HEK293 (cell line): ENCODE measurements around the gene NAT14.

ENCODE experiments used
- CTCF ChIA-PET: fragments of 350-600 bp; formaldehyde crosslinking; extraction: SDS; loops from one replicate; lab custom pipeline; 2021; ENCODE audit warnings: antibody characterized with exemption; lab: Yijun Ruan, JAX
- POLR2A ChIA-PET: fragments of 300-600 bp; formaldehyde crosslinking; extraction: SDS; loops from one replicate; lab custom pipeline; 2020; ENCODE audit warnings: antibody characterized with exemption, inconsistent platforms; lab: Yijun Ruan, JAX
- H3K27ac ChIP-seq: fragments of 200-500 bp; sonication (Bioruptor generic); 2 replicates; pipeline ENCODE4 v1.5.1; 2014; ENCODE audit warnings: low read depth, low read length, control low read depth, inconsistent platforms; ENCODE audit errors: extremely low read depth
- H3K36me3 ChIP-seq, 2 experiments: fragments of 200-500 bp in 1 of 2; sonication (Bioruptor generic) in 1 of 2; 1 replicate in 1 of 2; 2 replicates in 1 of 2; pipeline ENCODE4 v1.5.1; 2014 to 2017; ENCODE audit warnings: inconsistent platforms in 2 of 2, low read length in 2 of 2; ENCODE audit not compliant: control insufficient read depth in 2 of 2, insufficient read depth in 1 of 2
- H3K4me1 ChIP-seq: fragments of 200-500 bp; sonication (Bioruptor generic); 2 replicates; pipeline ENCODE4 v1.5.1; 2014; ENCODE audit warnings: mild to moderate bottlenecking, low read length, inconsistent platforms; ENCODE audit not compliant: control insufficient read depth, insufficient read depth
- H3K4me3 ChIP-seq: 2 replicates; pipeline ENCODE4 v1.5.1; 2011; ENCODE audit warnings: low read depth, mild to moderate bottlenecking, control low read depth, low read length, moderate library complexity
- H3K9me3 ChIP-seq: fragments of 200-500 bp; sonication (Bioruptor generic); 2 replicates; pipeline ENCODE4 v1.5.1; 2014; ENCODE audit warnings: low read depth, low read length, inconsistent platforms; ENCODE audit not compliant: control insufficient read depth, insufficient read depth
- GLIS1 ChIP-seq: fragments of 450-650 bp; formaldehyde crosslinking; IDR thresholded peaks from 2 replicates; pipeline ENCODE4 v1.5.1; 2016; ENCODE audit warnings: missing biosample characterization, missing genetic modification characterization
- INSM2 ChIP-seq: fragments of 450-650 bp; formaldehyde crosslinking; IDR thresholded peaks from 2 replicates; pipeline ENCODE4 v1.5.1; 2016; ENCODE audit warnings: missing biosample characterization, missing genetic modification characterization
- PBX3 ChIP-seq: sonication (generic); formaldehyde crosslinking; IDR thresholded peaks from 2 replicates; pipeline ENCODE4 v1.8.1; 2022; ENCODE audit warnings: mild to moderate bottlenecking, moderate library complexity, missing genetic modification reagents
- REPIN1 ChIP-seq: fragments of 450-650 bp; formaldehyde crosslinking; IDR thresholded peaks from 2 replicates; pipeline ENCODE4 v1.5.1; 2017; ENCODE audit warnings: missing biosample characterization, missing genetic modification characterization, low read depth
- TRIM28 ChIP-seq: IDR thresholded peaks from 2 replicates; pipeline ENCODE4 v1.6.1; 2011; ENCODE audit warnings: low read length, control low read depth, borderline replicate concordance
- ZFP41 ChIP-seq: fragments of 450-650 bp; formaldehyde crosslinking; IDR thresholded peaks from 2 replicates; pipeline ENCODE4 v1.5.1; 2016; ENCODE audit warnings: missing biosample characterization, missing genetic modification characterization, borderline replicate concordance
- ZNF18 ChIP-seq: fragments of 450-650 bp; formaldehyde crosslinking; IDR thresholded peaks from 2 replicates; pipeline ENCODE4 v1.5.1; 2016; ENCODE audit warnings: missing biosample characterization, missing genetic modification characterization
- ZNF266 ChIP-seq: fragments of 450-650 bp; formaldehyde crosslinking; IDR thresholded peaks from 2 replicates; pipeline ENCODE4 v1.5.1; 2016; ENCODE audit warnings: missing biosample characterization, missing genetic modification characterization, low read depth
- ZNF518A ChIP-seq: fragments of 450-650 bp; formaldehyde crosslinking; conservative IDR thresholded peaks from 2 replicates; pipeline ENCODE4 v1.5.1; 2016; ENCODE audit warnings: low read depth, missing biosample characterization, missing genetic modification characterization
- ZNF747 ChIP-seq: fragments of 450-650 bp; formaldehyde crosslinking; IDR thresholded peaks from 2 replicates; pipeline ENCODE4 v1.5.1; 2016; ENCODE audit warnings: missing biosample characterization, missing genetic modification characterization
- ZNF777 ChIP-seq: fragments of 450-650 bp; formaldehyde crosslinking; IDR thresholded peaks from 2 replicates; pipeline ENCODE4 v1.5.1; 2017; ENCODE audit warnings: missing biosample characterization, missing genetic modification characterization, borderline replicate concordance
- ZNF785 ChIP-seq: fragments of 450-650 bp; formaldehyde crosslinking; IDR thresholded peaks from 2 replicates; pipeline ENCODE4 v1.5.1; 2016; ENCODE audit warnings: missing biosample characterization, missing genetic modification characterization
- TF ChIP-seq, protein P1 (sequence below): fragments of 450-650 bp; formaldehyde crosslinking; IDR thresholded peaks from 2 replicates; pipeline ENCODE4 v1.5.1; 2016; ENCODE audit warnings: missing biosample characterization, missing genetic modification characterization, borderline replicate concordance
- TF ChIP-seq, protein P2 (sequence below): fragments of 450-650 bp; formaldehyde crosslinking; IDR thresholded peaks from 2 replicates; pipeline ENCODE4 v1.5.1; 2016; ENCODE audit warnings: missing biosample characterization, missing genetic modification characterization
- TF ChIP-seq, protein P3 (sequence below): fragments of 450-650 bp; formaldehyde crosslinking; IDR thresholded peaks from 2 replicates; pipeline ENCODE4 v1.5.1; 2016; ENCODE audit warnings: missing biosample characterization, missing genetic modification characterization

Gene NAT14

GRCh38 chr19:55484593-55485438, at the start of gene NAT14:
Gene NAT14 (plus strand): TSS chr19:55485188. CDS start chr19:55485709, 521 bp downstream.
- H3K36me3 ChIP-seq = peaks cover 0 to 9% of the 10 kb centered on the region in 2 experiments; a peak in 1 of 3 replicates
- POLR2A ChIA-PET = interaction anchor here (0.6 to 3.5 kb wide), 16 partner anchors 9 to 367 kb away, joined by 3 to 44 read pairs (median 4); partner anchors contain the start of genes FIZ1, ISOC2, KMT5C and PPP1R12C
- H3K4me1 ChIP-seq = peaks cover 23% of the 10 kb centered on the region
- H3K4me3 ChIP-seq = peak within 1 kb of the TSS; percentile 91
- H3K27ac ChIP-seq = peak within 1 kb of the TSS; percentile 59; the same call in 1 of the 2 replicates
- H3K9me3 ChIP-seq = no peaks in the 10 kb centered on the region
- CTCF ChIA-PET = interaction anchor here (0.6 to 4.3 kb wide), 7 partner anchors 9 to 344 kb away, joined by 3 to 42 read pairs (median 3); no protein-coding TSS in a partner anchor
- TF ChIP-seq ZNF266 (tag by site-specific recombination) (no peak), ZNF518A (tag by site-specific recombination) (no peak), ZFP41 (tag by site-specific recombination) (no peak), ZNF777 (tag by site-specific recombination) (no peak), INSM2 (no peak), REPIN1 (no peak), TRIM28 (no peak), PBX3 (peak; percentile 83), ZNF747 (no peak), ZNF18 (tag by site-specific recombination) (no peak), GLIS1 (tag by site-specific recombination) (peak; percentile 67), ZNF785 (tag by site-specific recombination) (no peak)
- TF ChIP-seq, protein P1, sequence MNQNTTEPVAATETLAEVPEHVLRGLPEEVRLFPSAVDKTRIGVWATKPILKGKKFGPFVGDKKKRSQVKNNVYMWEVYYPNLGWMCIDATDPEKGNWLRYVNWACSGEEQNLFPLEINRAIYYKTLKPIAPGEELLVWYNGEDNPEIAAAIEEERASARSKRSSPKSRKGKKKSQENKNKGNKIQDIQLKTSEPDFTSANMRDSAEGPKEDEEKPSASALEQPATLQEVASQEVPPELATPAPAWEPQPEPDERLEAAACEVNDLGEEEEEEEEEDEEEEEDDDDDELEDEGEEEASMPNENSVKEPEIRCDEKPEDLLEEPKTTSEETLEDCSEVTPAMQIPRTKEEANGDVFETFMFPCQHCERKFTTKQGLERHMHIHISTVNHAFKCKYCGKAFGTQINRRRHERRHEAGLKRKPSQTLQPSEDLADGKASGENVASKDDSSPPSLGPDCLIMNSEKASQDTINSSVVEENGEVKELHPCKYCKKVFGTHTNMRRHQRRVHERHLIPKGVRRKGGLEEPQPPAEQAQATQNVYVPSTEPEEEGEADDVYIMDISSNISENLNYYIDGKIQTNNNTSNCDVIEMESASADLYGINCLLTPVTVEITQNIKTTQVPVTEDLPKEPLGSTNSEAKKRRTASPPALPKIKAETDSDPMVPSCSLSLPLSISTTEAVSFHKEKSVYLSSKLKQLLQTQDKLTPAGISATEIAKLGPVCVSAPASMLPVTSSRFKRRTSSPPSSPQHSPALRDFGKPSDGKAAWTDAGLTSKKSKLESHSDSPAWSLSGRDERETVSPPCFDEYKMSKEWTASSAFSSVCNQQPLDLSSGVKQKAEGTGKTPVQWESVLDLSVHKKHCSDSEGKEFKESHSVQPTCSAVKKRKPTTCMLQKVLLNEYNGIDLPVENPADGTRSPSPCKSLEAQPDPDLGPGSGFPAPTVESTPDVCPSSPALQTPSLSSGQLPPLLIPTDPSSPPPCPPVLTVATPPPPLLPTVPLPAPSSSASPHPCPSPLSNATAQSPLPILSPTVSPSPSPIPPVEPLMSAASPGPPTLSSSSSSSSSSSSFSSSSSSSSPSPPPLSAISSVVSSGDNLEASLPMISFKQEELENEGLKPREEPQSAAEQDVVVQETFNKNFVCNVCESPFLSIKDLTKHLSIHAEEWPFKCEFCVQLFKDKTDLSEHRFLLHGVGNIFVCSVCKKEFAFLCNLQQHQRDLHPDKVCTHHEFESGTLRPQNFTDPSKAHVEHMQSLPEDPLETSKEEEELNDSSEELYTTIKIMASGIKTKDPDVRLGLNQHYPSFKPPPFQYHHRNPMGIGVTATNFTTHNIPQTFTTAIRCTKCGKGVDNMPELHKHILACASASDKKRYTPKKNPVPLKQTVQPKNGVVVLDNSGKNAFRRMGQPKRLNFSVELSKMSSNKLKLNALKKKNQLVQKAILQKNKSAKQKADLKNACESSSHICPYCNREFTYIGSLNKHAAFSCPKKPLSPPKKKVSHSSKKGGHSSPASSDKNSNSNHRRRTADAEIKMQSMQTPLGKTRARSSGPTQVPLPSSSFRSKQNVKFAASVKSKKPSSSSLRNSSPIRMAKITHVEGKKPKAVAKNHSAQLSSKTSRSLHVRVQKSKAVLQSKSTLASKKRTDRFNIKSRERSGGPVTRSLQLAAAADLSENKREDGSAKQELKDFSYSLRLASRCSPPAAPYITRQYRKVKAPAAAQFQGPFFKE = no peak
- TF ChIP-seq, protein P2, sequence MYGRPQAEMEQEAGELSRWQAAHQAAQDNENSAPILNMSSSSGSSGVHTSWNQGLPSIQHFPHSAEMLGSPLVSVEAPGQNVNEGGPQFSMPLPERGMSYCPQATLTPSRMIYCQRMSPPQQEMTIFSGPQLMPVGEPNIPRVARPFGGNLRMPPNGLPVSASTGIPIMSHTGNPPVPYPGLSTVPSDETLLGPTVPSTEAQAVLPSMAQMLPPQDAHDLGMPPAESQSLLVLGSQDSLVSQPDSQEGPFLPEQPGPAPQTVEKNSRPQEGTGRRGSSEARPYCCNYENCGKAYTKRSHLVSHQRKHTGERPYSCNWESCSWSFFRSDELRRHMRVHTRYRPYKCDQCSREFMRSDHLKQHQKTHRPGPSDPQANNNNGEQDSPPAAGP = no peak
- TF ChIP-seq, protein P3, sequence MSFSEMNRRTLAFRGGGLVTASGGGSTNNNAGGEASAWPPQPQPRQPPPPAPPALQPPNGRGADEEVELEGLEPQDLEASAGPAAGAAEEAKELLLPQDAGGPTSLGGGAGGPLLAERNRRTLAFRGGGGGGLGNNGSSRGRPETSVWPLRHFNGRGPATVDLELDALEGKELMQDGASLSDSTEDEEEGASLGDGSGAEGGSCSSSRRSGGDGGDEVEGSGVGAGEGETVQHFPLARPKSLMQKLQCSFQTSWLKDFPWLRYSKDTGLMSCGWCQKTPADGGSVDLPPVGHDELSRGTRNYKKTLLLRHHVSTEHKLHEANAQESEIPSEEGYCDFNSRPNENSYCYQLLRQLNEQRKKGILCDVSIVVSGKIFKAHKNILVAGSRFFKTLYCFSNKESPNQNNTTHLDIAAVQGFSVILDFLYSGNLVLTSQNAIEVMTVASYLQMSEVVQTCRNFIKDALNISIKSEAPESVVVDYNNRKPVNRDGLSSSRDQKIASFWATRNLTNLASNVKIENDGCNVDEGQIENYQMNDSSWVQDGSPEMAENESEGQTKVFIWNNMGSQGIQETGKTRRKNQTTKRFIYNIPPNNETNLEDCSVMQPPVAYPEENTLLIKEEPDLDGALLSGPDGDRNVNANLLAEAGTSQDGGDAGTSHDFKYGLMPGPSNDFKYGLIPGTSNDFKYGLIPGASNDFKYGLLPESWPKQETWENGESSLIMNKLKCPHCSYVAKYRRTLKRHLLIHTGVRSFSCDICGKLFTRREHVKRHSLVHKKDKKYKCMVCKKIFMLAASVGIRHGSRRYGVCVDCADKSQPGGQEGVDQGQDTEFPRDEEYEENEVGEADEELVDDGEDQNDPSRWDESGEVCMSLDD (tag by site-specific recombination) = no peak
